Caco-2 (cell line): ENCODE data around the gene KDM3B. TPM values are rescaled to one million over a fixed set of nuclear protein-coding genes. Genes with fewer than 3 reads are reported as not detected.
A peak's percentile ranks its signal among the peaks of the same experiment; 100 is the strongest.

Experiments
- BruUV-seq: library from RNA; stranded (reverse); fragments of 400-500 nt; replicated peaks from 2 replicates; lab custom pipeline; 2021; lab: Mats Ljungman, UMichigan
- CTCF ChIA-PET: fragments of 300-600 bp; sonication (Branson Sonifier 250); formaldehyde crosslinking; loops from one replicate; lab custom pipeline; 2022; ENCODE audit warnings: antibody characterized with exemption; lab: Charles Lee
- POLR2A ChIA-PET: fragments of 300-600 bp; sonication (Branson Sonifier 250); formaldehyde crosslinking; loops from one replicate; lab custom pipeline; 2022; ENCODE audit warnings: antibody characterized with exemption; lab: Charles Lee
- DNase-seq, 2 experiments: peaks; one replicate each; pipeline versions ENCODE4 v3.0.0 to v3.0.0-alpha.2; 2020 to 2022
- H3K27me3 ChIP-seq: replicated peaks from 2 replicates; pipeline ENCODE4 v1.6.0; 2011; ENCODE audit warnings: low read length; ENCODE audit not compliant: control insufficient read depth, insufficient read depth
- H3K36me3 ChIP-seq: 2 replicates; pipeline ENCODE4 v1.5.1; 2011; ENCODE audit warnings: low read length; ENCODE audit not compliant: control insufficient read depth, insufficient read depth
- H3K4me1 ChIP-seq: fragments of 250-450 bp; sonication (Bioruptor Pico); 2 replicates; pipeline ENCODE4 v1.5.1; 2020; ENCODE audit warnings: mild to moderate bottlenecking
- H3K4me3 ChIP-seq: 2 replicates; pipeline ENCODE4 v1.5.1; 2011; ENCODE audit warnings: low read depth, mild to moderate bottlenecking, control low read depth, low read length
- H3K9me3 ChIP-seq: fragments of 250-450 bp; sonication (Bioruptor Pico); 2 replicates; pipeline ENCODE4 v1.5.1; 2020; ENCODE audit warnings: mild to moderate bottlenecking, moderate library complexity
- H3K27ac Mint-ChIP-seq: one replicate; pipeline ENCODE4 v1.8.0; 2022; ENCODE audit warnings: mixed read lengths; ENCODE audit not compliant: unreplicated experiment
- H3K27me3 Mint-ChIP-seq: one replicate; pipeline ENCODE4 v1.8.0; 2022; ENCODE audit warnings: mixed read lengths; ENCODE audit not compliant: insufficient read depth, unreplicated experiment
- H3K36me3 Mint-ChIP-seq: one replicate; pipeline ENCODE4 v1.8.0; 2022; ENCODE audit warnings: mild to moderate bottlenecking, mixed read lengths; ENCODE audit not compliant: insufficient read depth, unreplicated experiment
- H3K4me1 Mint-ChIP-seq: one replicate; pipeline ENCODE4 v1.8.0; 2022; ENCODE audit warnings: low read depth, mixed read lengths; ENCODE audit not compliant: unreplicated experiment
- H3K4me3 Mint-ChIP-seq: one replicate; pipeline ENCODE4 v1.8.0; 2022; ENCODE audit warnings: mild to moderate bottlenecking, moderate library complexity, mixed read lengths; ENCODE audit not compliant: unreplicated experiment
- H3K9me3 Mint-ChIP-seq: one replicate; pipeline ENCODE4 v1.8.0; 2022; ENCODE audit warnings: mixed read lengths; ENCODE audit not compliant: unreplicated experiment
- intact Hi-C: fragments of 100-400 bp; cut with micrococcal nuclease; formaldehyde crosslinking; loops from one replicate; pipeline ENCODE4 v1.10.0; 2022; ENCODE audit not compliant: unreplicated experiment
- total RNA-seq: library from RNA; stranded (reverse); gene quantifications from 2 replicates; pipeline ENCODE4 v1.2.3, GENCODE V29; 2022
- TF ChIP-seq, protein P1 (sequence below), 2 experiments: fragments of 200-600 bp in 1 of 2; IDR thresholded peaks; 1 replicate in 1 of 2; 2 replicates in 1 of 2; pipeline versions ENCODE4 v1.5.1 to v1.8.0; 2011 to 2022; ENCODE audit warnings: antibody characterized with exemption in 1 of 2, control low read depth in 1 of 2, inconsistent platforms in 1 of 2, low read depth in 1 of 2, low read length in 1 of 2, mild to moderate bottlenecking in 1 of 2, moderate library complexity in 1 of 2; ENCODE audit not compliant: insufficient read depth in 1 of 2, severe bottlenecking in 1 of 2, unreplicated experiment in 1 of 2

Gene KDM3B
- total RNA-seq, 1 experiment from 2014 or later: 71.8 TPM

DNA sequence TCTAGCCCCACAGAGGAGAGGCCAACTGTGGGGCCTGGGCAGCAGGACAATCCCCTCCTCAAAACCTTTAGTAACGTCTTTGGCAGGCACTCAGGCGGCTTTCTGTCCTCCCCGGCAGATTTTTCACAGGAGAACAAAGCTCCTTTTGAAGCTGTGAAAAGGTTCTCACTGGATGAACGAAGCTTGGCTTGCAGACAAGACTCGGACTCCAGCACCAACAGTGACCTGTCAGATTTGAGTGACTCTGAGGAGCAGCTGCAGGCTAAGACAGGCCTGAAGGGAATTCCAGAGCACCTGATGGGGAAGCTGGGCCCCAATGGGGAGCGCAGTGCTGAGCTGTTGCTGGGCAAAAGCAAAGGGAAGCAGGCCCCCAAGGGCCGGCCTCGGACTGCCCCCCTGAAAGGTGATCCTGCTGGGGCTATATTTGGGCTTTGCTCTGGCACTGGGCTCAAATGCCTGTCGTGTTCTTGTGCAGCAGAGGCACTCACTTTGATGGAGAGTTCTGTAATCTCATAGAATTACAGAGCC, 39.4 kb downstream of the KDM3B start:
- Histone ChIP-seq H3K4me3 (no peak overlapping the region), H3K9me3 (no peaks in the 10 kb centered on the region), H3K4me1 (no peaks in the 10 kb centered on the region), H3K36me3 (peaks cover 3% of the 10 kb centered on the region), H3K27me3 (no peaks in the 10 kb centered on the region)
- TF ChIP-seq, protein P1, sequence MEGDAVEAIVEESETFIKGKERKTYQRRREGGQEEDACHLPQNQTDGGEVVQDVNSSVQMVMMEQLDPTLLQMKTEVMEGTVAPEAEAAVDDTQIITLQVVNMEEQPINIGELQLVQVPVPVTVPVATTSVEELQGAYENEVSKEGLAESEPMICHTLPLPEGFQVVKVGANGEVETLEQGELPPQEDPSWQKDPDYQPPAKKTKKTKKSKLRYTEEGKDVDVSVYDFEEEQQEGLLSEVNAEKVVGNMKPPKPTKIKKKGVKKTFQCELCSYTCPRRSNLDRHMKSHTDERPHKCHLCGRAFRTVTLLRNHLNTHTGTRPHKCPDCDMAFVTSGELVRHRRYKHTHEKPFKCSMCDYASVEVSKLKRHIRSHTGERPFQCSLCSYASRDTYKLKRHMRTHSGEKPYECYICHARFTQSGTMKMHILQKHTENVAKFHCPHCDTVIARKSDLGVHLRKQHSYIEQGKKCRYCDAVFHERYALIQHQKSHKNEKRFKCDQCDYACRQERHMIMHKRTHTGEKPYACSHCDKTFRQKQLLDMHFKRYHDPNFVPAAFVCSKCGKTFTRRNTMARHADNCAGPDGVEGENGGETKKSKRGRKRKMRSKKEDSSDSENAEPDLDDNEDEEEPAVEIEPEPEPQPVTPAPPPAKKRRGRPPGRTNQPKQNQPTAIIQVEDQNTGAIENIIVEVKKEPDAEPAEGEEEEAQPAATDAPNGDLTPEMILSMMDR (IDR thresholded peaks at IDR 0.05; ENCODE audit: insufficient read depth in 1 of 2, low read depth in 1 of 2, low read length in 1 of 2, severe bottlenecking in 1 of 2, unreplicated experiment in 1 of 2): no peak
- Mint-ChIP-seq H3K9me3 (no peaks in the 10 kb centered on the region), H3K36me3 (peaks cover 52% of the 10 kb centered on the region), H3K4me3 (no peak overlapping the region), H3K4me1 (no peaks in the 10 kb centered on the region), H3K27ac (no peak overlapping the region), H3K27me3 (no peaks in the 10 kb centered on the region)
- ChIA-PET POLR2A (no interaction called here), CTCF (no interaction called here)
- intact Hi-C loops: no loop called here
- DNase-seq: no peak
- BruUV-seq: no TSS peak

DNA sequence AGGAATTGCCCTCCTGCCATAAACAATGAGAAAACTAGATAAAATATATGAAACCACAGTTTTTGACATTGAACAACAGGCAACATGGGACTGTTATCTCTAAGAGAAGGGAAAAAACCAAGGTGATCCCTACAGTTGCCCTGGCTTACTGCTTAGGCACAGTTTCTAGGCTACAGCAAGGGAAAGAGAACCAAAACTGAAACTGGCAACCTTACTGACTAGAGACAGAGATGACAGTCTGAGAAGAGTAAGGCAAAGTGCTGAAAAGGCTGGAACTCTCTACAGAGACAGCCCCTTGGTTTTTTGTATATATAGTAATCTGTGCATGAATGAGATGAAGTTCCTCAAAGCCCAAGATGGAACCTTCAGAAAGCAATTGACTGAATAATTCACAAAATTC, 50.2 kb downstream of the KDM3B start:
- ChIA-PET POLR2A (no interaction called here), CTCF (no interaction called here)
- Mint-ChIP-seq H3K27me3 (no peaks in the 10 kb centered on the region), H3K9me3 (no peaks in the 10 kb centered on the region), H3K27ac (no peak overlapping the region), H3K36me3 (peaks cover 70% of the 10 kb centered on the region), H3K4me3 (no peak overlapping the region), H3K4me1 (peaks cover 9% of the 10 kb centered on the region)
- TSS peak; percentile 17 for BruUV-seq
- Histone ChIP-seq H3K27me3 (no peaks in the 10 kb centered on the region), H3K4me1 (no peaks in the 10 kb centered on the region), H3K4me3 (no peak overlapping the region), H3K9me3 (no peaks in the 10 kb centered on the region), H3K36me3 (peaks cover 4% of the 10 kb centered on the region)
- intact Hi-C loops: no loop called here
- TF ChIP-seq, protein P1 (IDR thresholded peaks at IDR 0.05; ENCODE audit: insufficient read depth in 1 of 2, low read depth in 1 of 2, low read length in 1 of 2, severe bottlenecking in 1 of 2, unreplicated experiment in 1 of 2): no peak
- DNase-seq: no peak

- H3K27me3 Mint-ChIP-seq: no peaks in the 10 kb centered on the region
- peak in 1 of 2 experiments; percentile 5 for DNase-seq
- intact Hi-C loops: no loop called here
- no peak overlapping the region for H3K27ac Mint-ChIP-seq
- H3K4me1 Mint-ChIP-seq: peaks cover 12% of the 10 kb centered on the region
- H3K4me3 Mint-ChIP-seq: no peak overlapping the region
- POLR2A ChIA-PET: no interaction called here
- H3K36me3 Mint-ChIP-seq: peaks cover 84% of the 10 kb centered on the region
- TF ChIP-seq, protein P1 (IDR thresholded peaks at IDR 0.05; ENCODE audit: insufficient read depth in 1 of 2, low read depth in 1 of 2, low read length in 1 of 2, severe bottlenecking in 1 of 2, unreplicated experiment in 1 of 2): no peak
- Histone ChIP-seq H3K27me3 (no peaks in the 10 kb centered on the region), H3K9me3 (no peaks in the 10 kb centered on the region), H3K4me3 (no peak overlapping the region), H3K4me1 (no peaks in the 10 kb centered on the region), H3K36me3 (peaks cover 2% of the 10 kb centered on the region; the same call in 1 of the 2 replicates)
- CTCF ChIA-PET: no interaction called here
- no TSS peak for BruUV-seq
- H3K9me3 Mint-ChIP-seq: peaks cover 23% of the 10 kb centered on the region
Observed at GRCh38 chr5:138408023-138408422, 55.5 kb downstream of the KDM3B start.
